Dermis microvascular lymphatic vessel endothelial cell (primary cell): ENCODE results near the gene KIRREL3. TPM values are rescaled to one million over a fixed set of nuclear protein-coding genes. Genes with fewer than 3 reads are reported as not detected.

ENCODE experiments used
- DNase-seq, 2 donors: peaks; one replicate each; pipeline versions ENCODE4 v3.0.0 to v3.0.0-alpha.2; 2010; ENCODE audit warnings: low read depth in 2 of 2
- total RNA-seq: library from RNA; depleted of rRNA; stranded (reverse); fragments of >200 nt; gene quantifications from 2 replicates; pipeline ENCODE4 v1.2.1, GENCODE V29; 2014

KIRREL3 gene
- total RNA-seq, 1 donor from 2014 or later = not detected

- DNase-seq = no peak
Measured at GRCh38 chr11:126834149-126834548, 166.4 kb downstream of the KIRREL3 start.

GRCh38 chr11:126833065-126833464, 167.5 kb downstream of the KIRREL3 start:
- no peak for DNase-seq

GRCh38 chr11:126832387-126832786, 168.2 kb downstream of the KIRREL3 start:
- no peak for DNase-seq

- no peak for DNase-seq
Measured at GRCh38 chr11:126830216-126830806, 170.3 kb downstream of the KIRREL3 start.

GRCh38 chr11:126829716-126830115, 170.9 kb downstream of the KIRREL3 start:
- DNase-seq = no peak

- no peak for DNase-seq
Measured at GRCh38 chr11:126824035-126824607, 176.4 kb downstream of the KIRREL3 start.

GRCh38 chr11:126823274-126823673, 177.3 kb downstream of the KIRREL3 start:
- DNase-seq = no peak

- no peak for DNase-seq
Measured at GRCh38 chr11:126821827-126822226, 178.7 kb downstream of the KIRREL3 start.

- DNase-seq = no peak
Measured at GRCh38 chr11:126819194-126819593, 181.4 kb downstream of the KIRREL3 start.

GRCh38 chr11:126817523-126818450, 182.8 kb downstream of the KIRREL3 start:
- DNase-seq = no peak

GRCh38 chr11:126817096-126817495, 183.5 kb downstream of the KIRREL3 start:
- no peak for DNase-seq

- DNase-seq = no peak
Measured at GRCh38 chr11:126816645-126817044, 183.9 kb downstream of the KIRREL3 start.

GRCh38 chr11:126815111-126815510, 185.5 kb downstream of the KIRREL3 start:
- DNase-seq = no peak

- DNase-seq = no peak
Measured at GRCh38 chr11:126810776-126811175, 189.8 kb downstream of the KIRREL3 start.

GRCh38 chr11:126809514-126810289, 190.9 kb downstream of the KIRREL3 start:
- no peak for DNase-seq

GRCh38 chr11:126808836-126809235, 191.7 kb downstream of the KIRREL3 start:
- no peak for DNase-seq

GRCh38 chr11:126808296-126808695, 192.3 kb downstream of the KIRREL3 start:
- no peak for DNase-seq

GRCh38 chr11:126805870-126806269, 194.7 kb downstream of the KIRREL3 start:
- no peak for DNase-seq

GRCh38 chr11:126804363-126804762, 196.2 kb downstream of the KIRREL3 start:
- DNase-seq = no peak

- no peak for DNase-seq
Measured at GRCh38 chr11:126800009-126800408, 200.6 kb downstream of the KIRREL3 start.

- DNase-seq = no peak
Measured at GRCh38 chr11:126797457-126798169, 203.0 kb downstream of the KIRREL3 start.
